ENCODE data around the gene POLR2H.

- TF ChIP-seq CTCF (IDR thresholded peaks at IDR 0.05; ENCODE audit: borderline replicate concordance, extremely low read depth, low read length, poor library complexity, severe bottlenecking) (no peak), EZH2 (IDR thresholded peaks at IDR 0.05; ENCODE audit: borderline replicate concordance, low read depth, low read length, severe bottlenecking) (no peak)
Measured at GRCh38 chr3:184366619-184367289, 5.2 kb downstream of the POLR2H start.

Data from DND-41 (cell line).